Uterus (tissue), 2 donors: ENCODE data around the gene ITPR1.

Source experiments
- CTCF ChIP-seq, 4 experiments: fragments of 200-600 bp in 2 of 4; fragments of 450-650 bp in 2 of 4; sonication (generic) in 2 of 4; IDR thresholded peaks; one replicate each; pipeline ENCODE4 v1.5.1; 2016 to 2019; ENCODE audit warnings: antibody characterized with exemption in 4 of 4, mild to moderate bottlenecking in 2 of 4, moderate library complexity in 1 of 4
- POLR2A ChIP-seq, 2 donors: fragments of 450-650 bp; IDR thresholded peaks; one replicate each; pipeline ENCODE4 v1.6.1; 2016; ENCODE audit warnings: antibody characterized with exemption in 2 of 2, mild to moderate bottlenecking in 1 of 2, moderate library complexity in 1 of 2

GRCh38 chr3:4672725-4673275, 179.7 kb downstream of the ITPR1 start:
- no peak for TF ChIP-seq POLR2A (IDR thresholded peaks at IDR 0.05)
- no peak for TF ChIP-seq CTCF (IDR thresholded peaks at IDR 0.05)
